Measurements from ENCODE around the gene NOTCH1. TPM values are rescaled to one million over a fixed set of nuclear protein-coding genes. Genes with fewer than 3 reads are reported as not detected.
"Not testable (repeated sequence)": the region's sequence is repeated elsewhere in the genome, so short reads cannot be mapped to it uniquely, and the experiment has no call there.

NOTCH1 gene
- total RNA-seq, 2 donors from 2014 or later = 49.3 to 99.4 TPM

DNA sequence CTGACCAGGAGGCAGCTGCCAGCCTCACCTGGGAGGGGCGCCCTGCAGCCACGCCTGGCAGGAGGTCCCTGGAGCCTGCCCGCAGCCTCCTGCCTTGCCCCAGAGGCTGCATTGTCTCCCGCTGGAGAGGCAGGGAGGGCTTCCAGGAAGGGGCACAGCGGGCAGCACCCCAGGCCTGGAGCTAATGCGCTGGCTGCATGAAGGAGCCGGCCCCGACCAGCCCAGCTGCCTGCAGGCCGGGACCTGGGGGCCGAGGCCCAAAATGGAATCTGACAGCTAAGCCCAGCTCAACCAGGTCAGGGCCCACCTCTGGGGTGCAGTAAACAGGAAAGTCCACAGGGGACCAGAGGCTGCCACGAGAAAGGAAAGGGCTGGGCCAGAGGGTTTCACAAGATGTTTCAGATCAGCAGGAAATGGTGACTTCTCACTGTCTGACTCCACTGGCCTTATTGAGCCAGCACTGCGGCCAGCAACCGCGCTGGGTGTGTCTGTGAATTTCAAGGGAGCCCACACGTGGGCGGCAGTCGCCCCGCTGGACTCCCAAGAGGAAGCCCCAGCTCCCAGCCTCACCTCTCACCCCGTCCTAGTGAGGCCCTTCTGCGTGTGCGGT is 18.6 kb upstream of the NOTCH1 start:
- Histone ChIP-seq H3K27me3 (no peaks in the 10 kb centered on the region), H3K4me1 (no peaks in the 10 kb centered on the region), H3K27ac (peak overlapping the region; percentile 62), H3K4me3 (no peak overlapping the region), H3K9ac (ENCODE audit: low read depth in 2 of 2, low read length in 2 of 2) (no peak overlapping the region), H3K9me3 (no peaks in the 10 kb centered on the region), H3K36me3 (no peaks in the 10 kb centered on the region)
- intact Hi-C loops (cut with DNase I) = no loop called here
- TF ChIP-seq, protein P1, sequence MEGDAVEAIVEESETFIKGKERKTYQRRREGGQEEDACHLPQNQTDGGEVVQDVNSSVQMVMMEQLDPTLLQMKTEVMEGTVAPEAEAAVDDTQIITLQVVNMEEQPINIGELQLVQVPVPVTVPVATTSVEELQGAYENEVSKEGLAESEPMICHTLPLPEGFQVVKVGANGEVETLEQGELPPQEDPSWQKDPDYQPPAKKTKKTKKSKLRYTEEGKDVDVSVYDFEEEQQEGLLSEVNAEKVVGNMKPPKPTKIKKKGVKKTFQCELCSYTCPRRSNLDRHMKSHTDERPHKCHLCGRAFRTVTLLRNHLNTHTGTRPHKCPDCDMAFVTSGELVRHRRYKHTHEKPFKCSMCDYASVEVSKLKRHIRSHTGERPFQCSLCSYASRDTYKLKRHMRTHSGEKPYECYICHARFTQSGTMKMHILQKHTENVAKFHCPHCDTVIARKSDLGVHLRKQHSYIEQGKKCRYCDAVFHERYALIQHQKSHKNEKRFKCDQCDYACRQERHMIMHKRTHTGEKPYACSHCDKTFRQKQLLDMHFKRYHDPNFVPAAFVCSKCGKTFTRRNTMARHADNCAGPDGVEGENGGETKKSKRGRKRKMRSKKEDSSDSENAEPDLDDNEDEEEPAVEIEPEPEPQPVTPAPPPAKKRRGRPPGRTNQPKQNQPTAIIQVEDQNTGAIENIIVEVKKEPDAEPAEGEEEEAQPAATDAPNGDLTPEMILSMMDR (IDR thresholded peaks at IDR 0.05) = no peak
- peak; percentile 52 for DNase-seq

DNA sequence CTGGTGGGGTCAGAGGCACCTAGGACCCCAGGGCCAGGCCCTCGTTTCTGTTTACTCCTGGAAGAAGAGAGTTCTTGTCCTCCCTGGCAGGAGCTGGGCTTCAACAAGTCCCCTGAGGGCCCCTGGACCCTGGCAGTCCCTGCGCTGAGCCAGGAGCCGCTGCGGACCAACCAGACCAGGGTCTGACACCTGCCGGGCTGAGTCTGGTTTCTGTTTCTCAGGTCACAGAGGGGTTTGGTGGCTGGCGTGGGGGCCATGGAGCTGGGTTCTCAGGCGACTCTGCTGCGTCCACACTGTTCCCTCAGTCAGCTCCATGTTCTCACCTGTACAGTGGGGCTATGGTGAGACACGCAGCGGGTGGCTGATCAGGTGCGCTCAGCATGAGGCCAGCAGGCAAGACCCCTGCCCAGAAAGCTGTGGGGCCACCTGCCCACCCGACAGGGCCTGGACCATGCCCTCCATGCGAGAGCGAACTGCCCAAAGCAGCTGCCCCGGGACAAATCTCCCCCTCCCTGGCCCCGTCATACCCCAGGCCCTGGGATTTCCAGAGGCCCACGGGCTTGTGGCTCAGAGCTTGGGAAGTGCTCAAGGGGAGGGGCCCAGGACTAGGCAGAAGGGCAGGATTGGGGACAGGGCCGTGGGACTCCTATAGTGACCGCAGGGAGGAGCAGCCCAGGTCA is 17.9 kb upstream of the NOTCH1 start:
- Histone ChIP-seq H3K9me3 (no peaks in the 10 kb centered on the region), H3K4me3 (no peak overlapping the region), H3K36me3 (no peaks in the 10 kb centered on the region), H3K9ac (ENCODE audit: low read depth in 2 of 2, low read length in 2 of 2) (peak overlapping the region in 1 of 2 donors; percentile 26), H3K4me1 (no peaks in the 10 kb centered on the region), H3K27ac (peak overlapping the region; percentile 62), H3K27me3 (no peaks in the 10 kb centered on the region)
- intact Hi-C loops (cut with DNase I) = no loop called here
- TF ChIP-seq, protein P1 (IDR thresholded peaks at IDR 0.05) = no peak
- DNase-seq = no peak

DNA sequence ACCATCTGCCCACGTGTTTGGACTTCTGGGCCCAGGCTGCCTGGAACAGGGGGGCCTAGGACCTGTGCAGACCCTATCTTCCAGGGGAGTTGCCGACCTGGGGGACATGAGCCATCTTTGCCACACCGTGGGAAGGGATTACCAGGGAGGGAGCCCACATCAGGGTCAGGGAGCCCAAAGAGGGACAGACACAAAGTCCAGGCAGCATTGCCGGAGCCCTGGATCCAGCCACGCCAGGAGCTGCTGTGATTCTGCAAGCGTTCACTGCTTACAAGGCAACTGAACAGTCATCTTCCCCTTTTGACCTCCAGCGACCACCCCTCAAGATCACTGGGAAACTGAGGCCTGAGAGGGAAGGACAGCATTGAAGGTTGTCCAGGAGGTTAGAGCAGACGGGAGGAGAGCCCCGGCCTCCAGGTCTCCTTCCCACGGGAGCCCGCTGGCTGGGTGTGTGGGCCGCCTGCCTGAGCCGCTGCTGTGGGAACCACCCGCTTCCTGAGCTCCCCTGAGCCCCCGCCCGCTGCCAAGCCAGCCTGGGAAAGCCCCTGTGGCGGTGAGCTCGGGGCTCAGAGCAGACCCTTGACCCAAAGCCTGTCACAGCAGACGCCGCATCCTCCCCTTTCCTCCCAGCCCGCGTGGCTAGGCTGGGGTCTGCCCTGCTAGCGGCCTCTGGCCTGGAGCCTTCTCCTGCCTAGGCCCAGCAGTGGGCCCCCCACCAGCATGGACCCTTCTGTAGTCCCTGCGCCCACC is 17.1 kb upstream of the NOTCH1 start:
- Histone ChIP-seq H3K9me3 (no peaks in the 10 kb centered on the region), H3K36me3 (no peaks in the 10 kb centered on the region), H3K27me3 (no peaks in the 10 kb centered on the region), H3K9ac (ENCODE audit: low read depth in 2 of 2, low read length in 2 of 2) (no peak overlapping the region), H3K27ac (no peak overlapping the region), H3K4me1 (no peaks in the 10 kb centered on the region), H3K4me3 (no peak overlapping the region)
- DNase-seq = no peak
- TF ChIP-seq, protein P1 (IDR thresholded peaks at IDR 0.05) = no peak
- intact Hi-C loops (cut with DNase I) = no loop called here

DNA sequence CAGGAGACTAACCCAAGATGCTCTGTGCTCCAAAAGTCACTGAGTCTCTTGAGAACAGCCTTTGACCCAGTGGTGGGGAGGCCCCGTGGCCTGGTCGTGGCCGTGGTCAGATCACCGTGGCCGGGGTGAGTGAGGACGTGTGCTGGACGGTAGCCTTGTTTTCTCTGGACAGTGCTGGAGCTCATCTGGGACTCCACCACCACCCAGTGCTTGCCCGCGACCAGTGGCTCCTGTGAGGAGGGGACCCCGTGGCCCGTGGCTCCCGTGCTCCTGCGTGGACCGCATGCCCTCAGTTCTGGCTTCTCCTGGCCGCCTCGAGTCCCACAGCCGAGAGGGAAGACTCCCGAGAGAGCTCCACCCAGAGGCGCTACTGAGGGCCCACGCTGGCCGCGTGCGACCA is 15.9 kb upstream of the NOTCH1 start:
- intact Hi-C loops (cut with DNase I) = no loop called here
- Histone ChIP-seq H3K27ac (no peak overlapping the region), H3K27me3 (no peaks in the 10 kb centered on the region), H3K4me3 (no peak overlapping the region), H3K9me3 (no peaks in the 10 kb centered on the region), H3K36me3 (no peaks in the 10 kb centered on the region), H3K9ac (ENCODE audit: low read depth in 2 of 2, low read length in 2 of 2) (no peak overlapping the region), H3K4me1 (no peaks in the 10 kb centered on the region)
- DNase-seq = no peak
- TF ChIP-seq, protein P1 (IDR thresholded peaks at IDR 0.05) = no peak

DNA sequence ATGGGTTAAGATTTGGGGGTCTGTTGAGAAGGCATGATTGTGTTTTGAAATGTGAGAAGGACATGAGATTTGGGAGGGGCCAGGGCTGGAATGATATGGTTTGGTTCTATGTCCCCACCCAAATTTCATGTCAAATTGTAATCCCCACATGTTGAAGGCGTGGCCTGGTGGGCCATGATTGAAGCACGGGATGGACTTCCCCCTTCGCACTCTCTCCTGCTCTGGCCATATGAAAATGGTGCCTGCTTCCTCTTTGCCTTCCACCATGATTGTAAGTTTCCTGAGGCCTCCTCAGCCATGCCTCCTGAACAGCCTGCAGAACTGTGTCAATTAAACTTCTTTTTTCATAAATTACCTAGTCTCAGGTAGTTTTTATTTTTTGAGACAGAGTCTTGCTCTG is 14.7 kb upstream of the NOTCH1 start:
- Histone ChIP-seq H3K9ac (ENCODE audit: low read depth in 2 of 2, low read length in 2 of 2) (no peak overlapping the region), H3K4me1 (no peaks in the 10 kb centered on the region), H3K36me3 (no peaks in the 10 kb centered on the region), H3K27me3 (no peaks in the 10 kb centered on the region), H3K4me3 (no peak overlapping the region), H3K9me3 (no peaks in the 10 kb centered on the region), H3K27ac (no peak overlapping the region)
- TF ChIP-seq, protein P1 (IDR thresholded peaks at IDR 0.05) = no peak
- no peak for DNase-seq
- intact Hi-C loops (cut with DNase I) = no loop called here

DNA sequence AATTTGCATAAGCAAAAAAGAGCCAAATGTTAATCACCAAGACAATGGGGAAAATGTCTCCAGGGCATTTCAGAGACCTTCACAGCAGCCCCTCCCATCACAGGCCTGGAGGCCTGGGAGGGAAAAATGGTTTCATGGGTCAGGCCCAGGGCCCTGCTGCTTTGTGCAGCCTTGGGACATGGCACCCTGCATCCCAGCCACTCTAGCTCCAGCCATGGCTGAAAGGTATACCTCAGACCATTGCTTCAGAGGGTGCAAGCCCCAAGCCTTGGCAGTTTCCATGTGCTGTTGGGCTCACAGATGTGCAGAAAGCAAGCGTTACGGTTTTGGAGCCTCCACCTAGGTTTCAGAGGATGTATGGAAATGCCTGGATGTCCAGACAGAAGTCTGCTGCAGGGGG is 13.5 kb upstream of the NOTCH1 start:
- H3K4me3 ChIP-seq; intact Hi-C loops (cut with DNase I); H3K4me1 ChIP-seq; H3K36me3 ChIP-seq; H3K27ac ChIP-seq; DNase-seq; H3K27me3 ChIP-seq; H3K9me3 ChIP-seq; H3K9ac ChIP-seq (ENCODE audit: low read depth in 2 of 2, low read length in 2 of 2): not testable (repeated sequence)

DNA sequence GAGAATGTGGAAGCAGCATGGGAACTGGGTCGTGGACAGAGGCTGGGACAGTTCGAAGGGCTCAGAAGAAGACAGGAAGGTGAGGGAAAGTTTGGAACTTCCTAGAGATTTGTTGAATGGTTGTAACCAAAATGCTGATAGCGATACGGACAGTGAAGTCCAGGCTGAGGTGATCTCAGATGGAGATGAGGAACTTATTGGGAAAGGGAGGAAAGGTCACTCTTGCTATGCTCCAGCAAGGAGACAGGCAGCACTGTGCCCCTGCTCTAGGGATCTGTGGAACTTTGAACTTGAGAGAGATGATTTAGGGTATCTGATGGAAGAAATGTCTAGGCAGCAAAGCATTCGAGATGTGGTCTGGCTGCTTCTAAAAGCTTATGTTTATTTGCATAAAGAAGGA is 13.0 kb upstream of the NOTCH1 start:
- DNase-seq; H3K9me3 ChIP-seq; H3K27me3 ChIP-seq; H3K4me3 ChIP-seq; H3K27ac ChIP-seq; H3K4me1 ChIP-seq; H3K9ac ChIP-seq (ENCODE audit: low read depth in 2 of 2, low read length in 2 of 2); H3K36me3 ChIP-seq; intact Hi-C loops (cut with DNase I): not testable (repeated sequence)

Measured in colonic mucosa (tissue), 4 donors.